HG03095 (cell line): Measurements from ENCODE around the gene IGF2.
"Not testable (repeated sequence)": the region's sequence is repeated elsewhere in the genome, so short reads cannot be mapped to it uniquely, and the experiment has no call there.

ENCODE experiments used
- ATAC-seq: cut with Tn5 transposase; IDR thresholded peaks from one replicate; pipeline ENCODE4 v1.9.1; 2021; ENCODE audit warnings: moderate library complexity; ENCODE audit not compliant: unreplicated experiment

The IGF2 gene, protein sequence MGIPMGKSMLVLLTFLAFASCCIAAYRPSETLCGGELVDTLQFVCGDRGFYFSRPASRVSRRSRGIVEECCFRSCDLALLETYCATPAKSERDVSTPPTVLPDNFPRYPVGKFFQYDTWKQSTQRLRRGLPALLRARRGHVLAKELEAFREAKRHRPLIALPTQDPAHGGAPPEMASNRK

DNA sequence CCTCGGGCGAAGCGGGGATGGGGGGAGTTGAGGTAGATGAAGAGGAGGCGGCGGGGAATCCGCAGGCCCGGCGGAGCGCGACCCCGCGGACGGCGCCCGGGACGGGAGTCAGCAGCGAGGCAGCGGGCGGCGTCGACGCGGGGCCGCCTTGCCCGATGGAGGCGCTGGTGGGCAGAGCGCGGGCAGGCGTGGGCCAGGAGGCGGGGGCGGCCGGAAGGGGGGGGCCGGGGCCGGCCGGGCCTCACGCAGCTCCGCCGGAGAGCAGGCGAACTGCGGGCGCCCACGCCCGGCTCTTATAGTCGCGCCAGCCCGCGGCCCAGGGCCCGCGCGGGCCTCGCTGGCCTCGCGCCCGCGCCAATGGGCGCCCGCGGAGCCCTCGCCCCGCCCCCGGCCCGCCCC is at the start of gene IGF2:
TSS of gene IGF2 (minus strand) at position 267 of the 399 bp plus-strand sequence. CDS start 3,866 bp downstream, outside the sequence.
- no peak for ATAC-seq

DNA sequence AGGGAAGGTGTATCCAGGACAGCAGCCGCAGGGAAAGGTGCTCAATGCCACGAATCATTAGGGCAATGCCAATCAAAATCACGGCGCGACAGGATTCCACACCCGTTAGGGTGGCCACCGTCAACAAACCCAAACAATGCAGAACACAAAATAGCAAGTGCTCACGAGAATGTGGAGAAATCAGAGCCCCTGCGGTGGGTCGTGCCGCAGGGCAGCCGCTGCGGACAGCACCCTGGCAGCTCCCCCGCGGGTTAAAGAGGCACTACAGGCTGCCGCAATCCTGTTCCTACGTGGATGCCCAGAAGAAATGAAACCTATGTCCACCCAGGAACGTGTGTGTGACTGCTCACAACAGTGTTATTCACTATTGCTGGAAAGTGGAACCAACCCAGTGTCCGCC is 49.6 kb upstream of the IGF2 start:
- ATAC-seq, result no peak

DNA sequence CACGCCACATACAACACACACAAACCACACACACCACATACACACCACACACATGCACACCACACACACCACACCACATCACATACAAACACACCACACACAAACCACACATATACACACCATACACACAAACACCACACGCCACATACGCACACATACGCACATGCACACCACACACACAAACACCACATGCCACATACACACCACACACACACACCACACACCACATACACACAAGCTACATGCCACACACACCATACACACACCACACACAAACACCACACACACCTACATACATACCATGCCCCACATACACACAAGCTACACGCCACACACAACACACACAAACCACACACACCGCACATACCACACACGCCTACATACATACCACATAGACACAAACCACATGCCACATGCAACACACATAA is 48.1 kb upstream of the IGF2 start:
- no peak for ATAC-seq

DNA sequence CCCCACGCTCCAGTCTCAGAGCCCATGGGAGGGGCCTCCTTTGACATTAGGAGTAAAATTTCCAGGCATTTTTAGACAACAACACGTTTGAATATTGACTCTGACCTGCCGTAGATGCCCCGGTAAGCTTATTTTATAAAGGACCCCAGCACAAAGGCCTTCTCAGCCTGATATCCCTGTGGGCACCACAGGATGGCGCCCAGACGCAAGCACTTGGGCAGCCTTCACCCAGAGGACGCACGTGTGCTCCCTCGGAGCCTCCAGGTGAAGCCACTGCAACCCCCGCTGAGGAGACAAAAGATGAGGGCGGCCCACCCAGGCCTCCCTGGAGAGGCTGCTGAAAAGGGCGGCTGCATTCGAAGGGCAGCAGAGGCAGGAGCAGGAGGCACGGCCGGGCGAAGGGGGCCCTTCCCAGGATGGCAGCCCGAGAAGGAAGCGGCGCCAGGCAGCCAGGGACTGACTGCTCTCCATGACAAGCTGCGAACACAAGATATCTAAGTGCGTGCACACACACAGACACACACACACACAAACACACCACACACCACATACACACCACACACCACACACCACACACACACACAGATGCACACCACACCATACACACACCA is 47.6 kb upstream of the IGF2 start:
- ATAC-seq, result no peak

DNA sequence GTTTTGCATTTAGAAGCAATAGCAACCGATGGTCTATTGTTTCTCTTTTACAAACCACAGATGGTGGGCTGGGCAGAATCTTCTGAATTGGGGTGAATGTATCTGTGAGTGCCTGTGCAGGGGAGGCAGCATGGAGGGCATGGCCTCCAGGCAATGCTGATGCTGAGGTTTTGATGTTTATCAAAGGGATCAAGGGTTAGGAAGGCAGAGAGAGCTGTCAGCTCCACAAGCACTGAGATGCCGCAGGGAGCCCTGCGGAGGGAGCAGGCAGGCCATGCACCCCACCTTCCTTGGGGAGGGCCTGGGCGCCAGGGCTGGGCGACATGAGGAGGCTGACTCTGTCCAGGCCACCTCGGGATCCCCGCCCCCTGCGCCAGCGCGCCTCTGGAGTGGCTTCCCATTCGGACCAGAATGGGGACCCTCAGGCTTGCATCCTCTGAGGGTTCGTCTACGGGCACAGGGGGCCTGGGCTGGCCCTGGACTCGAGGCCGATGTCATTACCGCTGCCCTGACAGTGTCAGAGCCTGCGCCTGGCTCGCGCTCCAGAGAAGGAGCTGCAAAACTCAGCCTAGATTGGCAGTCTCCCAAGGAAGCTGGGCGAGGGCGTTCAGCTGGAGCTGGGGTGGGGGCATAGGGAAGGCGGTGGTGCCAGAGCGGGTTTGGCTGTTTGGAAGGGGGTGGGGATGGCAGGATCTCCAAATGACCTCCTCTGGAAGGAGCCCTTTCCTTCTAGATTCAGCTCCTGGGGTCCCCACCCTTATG is 46.3 kb upstream of the IGF2 start:
- no peak for ATAC-seq

DNA sequence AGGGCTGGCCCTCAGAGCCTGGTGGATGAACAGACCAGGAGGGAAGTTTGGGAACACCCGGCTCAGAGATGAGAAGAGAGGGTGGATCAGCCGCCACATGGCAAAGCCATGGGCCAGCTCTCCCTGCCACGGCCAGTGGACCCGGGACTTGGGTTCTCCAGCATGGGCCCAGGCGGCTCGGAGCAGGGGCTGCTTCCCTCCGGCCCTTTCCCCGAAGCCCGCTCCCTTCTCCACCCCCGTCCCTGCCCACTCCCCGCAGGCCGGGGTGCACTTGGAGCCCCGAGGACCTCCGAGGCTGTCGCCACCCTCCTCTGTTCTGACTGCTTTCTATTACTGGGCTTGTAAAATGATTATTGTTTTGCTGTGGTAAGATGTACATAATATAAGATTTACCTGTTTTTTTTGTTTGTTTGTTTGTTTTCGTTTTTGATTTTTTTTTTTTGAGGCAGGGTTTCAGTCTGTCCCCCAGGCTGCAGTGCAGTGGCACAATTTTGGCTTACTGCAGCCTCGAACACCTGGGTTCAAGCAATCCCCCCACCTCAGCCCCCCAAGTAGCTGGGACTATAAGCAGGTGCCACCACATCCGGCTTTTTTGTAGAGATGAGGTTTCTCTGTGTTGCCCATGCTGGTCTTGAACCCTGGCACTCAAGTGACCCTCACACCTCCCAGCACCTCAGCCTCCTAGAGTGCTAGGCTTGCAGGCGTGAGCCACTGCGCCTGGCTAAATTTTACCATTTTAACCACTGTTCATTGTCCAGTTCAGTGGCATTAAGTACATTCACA is 43.7 kb upstream of the IGF2 start:
- ATAC-seq, result no peak

DNA sequence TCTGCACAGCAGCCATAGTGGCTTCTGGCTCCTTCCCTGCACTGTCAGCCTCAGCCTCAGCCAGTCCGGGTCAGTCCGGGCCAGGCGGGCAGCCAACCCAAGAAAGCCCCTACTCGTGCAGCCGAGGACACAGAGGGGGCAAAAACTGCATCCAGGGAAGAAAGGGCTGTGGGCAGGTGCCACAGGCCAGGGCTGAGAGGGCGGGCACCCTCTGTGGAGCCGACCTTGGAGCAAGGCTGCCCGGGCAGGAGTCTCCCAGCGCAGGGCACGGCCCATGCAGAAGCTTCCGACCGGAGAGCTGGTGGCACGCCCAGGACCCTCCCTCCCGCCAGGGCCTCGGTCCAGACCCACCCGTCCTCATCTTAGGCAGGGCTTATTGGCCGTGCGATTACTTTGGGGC is 42.9 kb upstream of the IGF2 start:
- ATAC-seq, result no peak

DNA sequence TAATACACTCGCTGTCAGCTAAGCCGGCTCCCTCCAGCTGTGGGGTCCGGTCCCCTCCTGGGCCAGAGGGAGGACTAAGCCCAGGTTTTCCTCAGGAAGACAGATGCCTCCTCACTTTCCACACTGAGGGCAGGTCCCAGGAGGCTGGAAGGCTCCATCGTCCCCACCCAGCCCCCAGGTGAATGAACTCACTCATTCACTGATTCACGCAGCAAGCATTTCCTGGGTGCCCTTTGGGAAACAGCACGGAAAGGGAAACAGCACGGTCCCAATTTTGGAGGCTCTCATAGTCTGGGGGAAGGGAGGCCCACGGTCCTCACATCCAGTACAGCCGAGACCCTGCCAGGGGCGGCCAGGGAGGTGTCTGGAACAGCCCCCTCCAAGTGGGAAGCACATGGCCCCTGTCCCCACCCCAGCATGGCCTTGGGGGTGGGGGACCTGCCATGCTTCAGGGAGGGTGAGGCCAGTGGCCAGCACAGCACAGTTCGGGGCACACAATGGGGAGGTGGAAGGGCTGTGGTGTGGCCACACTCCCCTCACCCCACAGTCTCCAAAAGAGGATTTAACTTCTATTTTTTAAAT is 41.7 kb upstream of the IGF2 start:
- no peak for ATAC-seq

DNA sequence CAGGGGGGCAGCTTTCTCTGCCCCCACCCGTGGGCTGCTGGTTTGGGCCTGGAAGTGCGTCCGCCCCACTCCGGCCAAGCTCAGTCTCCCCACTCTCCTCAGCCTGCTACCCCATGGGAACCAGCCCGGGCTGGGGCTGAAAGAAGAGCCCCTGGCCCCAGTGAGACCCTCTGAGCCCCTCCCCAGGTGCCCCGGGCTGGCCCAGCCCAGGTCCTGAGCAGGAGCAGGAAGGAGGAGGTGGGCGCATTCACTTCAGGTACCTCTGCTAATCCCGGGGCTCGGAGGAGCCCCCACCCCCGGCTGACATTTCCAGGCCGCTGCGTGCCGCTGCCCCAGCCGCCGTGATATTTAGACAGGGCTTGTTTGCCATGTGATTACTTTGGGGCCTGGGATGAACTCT is 41.2 kb upstream of the IGF2 start:
- no peak for ATAC-seq

DNA sequence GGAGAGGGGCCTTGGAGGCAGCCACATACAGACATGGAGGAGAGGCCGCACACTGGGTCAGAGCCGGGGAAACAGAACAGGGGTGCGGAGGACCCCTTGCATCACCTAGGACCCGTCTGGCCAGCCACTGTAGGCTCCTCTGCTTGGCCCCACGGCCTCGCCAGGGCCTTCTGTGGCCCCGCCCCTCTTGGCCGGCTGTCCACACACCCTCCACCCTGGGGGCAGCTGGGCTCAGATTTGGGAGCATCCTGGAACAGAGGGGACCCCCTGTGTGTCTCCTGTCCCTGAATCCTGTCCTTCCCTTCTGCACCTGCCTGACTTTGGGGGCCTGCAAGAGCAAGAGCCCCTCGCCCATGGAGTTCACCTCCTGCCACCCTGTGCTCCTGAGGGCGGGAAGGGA is 40.3 kb upstream of the IGF2 start:
- no peak for ATAC-seq

DNA sequence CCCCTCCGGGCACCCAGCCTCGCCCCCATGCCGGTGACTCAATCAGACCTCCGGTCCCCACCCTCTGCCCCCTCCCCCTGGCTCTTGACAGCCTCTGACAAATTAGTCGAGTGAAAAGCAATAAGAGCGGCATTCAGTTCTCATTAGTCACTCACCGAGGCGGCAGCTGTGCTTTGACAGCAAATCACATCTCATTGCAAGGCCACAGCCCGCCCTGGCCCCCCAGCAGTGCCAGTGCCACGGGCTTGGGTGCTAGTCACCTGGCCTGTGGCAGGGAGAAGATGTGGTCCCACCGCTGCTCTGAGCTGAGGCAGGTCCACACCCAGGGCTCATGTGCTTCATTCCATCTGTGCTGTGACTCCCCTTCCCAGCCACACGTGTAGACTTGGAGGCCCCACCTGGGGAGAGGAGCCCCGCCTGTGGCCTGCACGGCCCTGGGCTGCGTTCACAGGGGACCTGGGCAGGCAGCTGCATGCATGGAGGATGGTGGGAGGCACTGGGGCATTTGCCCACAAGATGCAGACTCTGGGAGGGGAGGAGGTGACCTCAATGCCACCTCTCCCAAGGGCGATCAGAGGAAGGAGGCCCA is 39.8 kb upstream of the IGF2 start:
- ATAC-seq, result no peak

DNA sequence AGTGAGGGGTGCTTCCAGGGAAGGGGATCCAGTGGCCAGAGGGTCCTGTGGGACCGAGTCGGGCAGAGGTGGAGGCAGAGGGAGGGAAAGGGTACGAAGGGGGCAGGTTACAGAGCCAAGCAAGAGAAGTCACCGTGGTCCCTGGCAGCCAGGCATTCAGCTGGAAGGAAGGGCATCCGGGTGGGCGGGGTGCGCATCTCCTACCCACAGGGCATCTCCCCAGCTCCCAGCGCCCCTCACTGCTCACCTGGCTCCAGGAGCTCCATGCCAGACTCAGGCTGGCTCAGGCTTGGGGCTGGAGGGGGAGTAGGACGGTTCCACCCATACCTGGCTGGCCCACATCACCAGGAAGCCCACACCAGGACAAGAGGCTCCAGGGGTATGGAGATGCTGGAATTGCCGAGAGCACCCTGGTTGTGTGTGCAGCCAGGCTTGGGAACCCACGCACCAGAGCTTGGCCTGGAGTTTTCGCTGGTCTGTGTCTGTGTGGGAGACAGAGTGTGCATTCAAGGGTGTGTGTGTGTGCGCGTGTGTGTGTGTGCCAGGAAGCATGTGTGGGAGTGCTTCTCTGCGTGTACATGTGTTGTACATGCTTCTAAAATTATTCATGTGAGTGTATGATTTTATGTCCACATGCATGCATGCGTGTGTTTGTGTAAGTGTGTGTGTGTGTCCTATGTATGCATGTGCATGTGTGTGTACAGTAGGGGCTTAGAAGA is 39.0 kb upstream of the IGF2 start:
- not testable (repeated sequence) for ATAC-seq

DNA sequence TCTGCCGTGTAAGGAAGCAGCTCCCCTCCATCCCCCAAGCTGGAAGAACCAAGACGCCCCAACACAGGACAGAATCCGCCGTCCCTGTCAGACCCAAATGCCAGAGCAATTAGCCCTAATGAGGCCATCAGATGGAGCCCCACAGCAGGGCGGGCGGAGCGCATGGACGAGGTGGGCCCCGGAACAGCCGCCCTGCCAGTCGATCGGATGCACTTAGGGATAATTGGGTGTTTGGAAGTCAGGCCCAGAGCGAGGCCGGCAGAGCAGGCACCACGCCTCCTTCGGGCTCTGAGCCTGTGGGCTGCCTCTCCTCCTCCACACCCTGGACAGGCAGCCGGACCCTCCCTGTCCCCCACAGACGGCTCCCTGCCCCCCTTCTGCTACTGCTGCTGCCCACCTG is 37.9 kb upstream of the IGF2 start:
- no peak for ATAC-seq

DNA sequence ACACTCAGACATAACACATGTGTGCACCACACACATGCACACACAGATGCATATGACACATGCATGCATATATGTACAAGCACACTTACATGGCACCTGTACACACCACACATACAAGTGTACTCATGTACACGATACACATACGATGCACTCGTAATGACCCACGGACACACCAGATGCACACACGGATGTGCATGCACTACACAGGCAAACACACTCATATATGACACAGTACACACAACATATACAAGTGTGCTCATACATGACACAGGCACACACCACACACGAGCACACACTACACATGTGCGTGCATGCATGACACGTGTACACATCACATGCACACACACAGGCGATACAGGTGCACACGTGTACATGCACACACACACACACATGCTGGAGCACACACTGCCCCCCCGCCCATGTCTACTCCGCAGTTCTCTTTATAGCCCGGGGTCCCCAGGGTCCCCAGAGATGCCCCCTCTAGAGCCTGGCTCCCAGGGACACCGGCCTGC is 37.3 kb upstream of the IGF2 start:
- ATAC-seq, result no peak

DNA sequence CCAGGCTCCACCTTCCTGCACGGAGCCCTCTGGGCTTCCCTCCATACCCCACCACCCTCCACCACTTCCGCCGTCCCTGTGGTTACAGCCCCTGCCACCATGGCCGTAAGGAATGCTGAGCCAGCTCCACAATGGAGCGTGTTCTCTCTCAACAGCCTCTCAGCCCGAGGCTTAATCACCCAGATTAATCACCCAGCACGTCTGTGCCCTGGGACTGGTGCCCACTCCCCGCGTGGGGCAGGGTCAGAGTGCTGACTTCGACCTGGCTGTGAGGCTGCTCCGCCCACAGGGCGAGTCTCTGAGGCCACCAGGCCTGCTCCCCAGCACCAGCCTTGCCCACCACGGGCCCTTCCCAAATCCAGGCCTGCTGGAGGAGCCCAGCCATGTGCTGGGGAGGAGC is 36.5 kb upstream of the IGF2 start:
- no peak for ATAC-seq

DNA sequence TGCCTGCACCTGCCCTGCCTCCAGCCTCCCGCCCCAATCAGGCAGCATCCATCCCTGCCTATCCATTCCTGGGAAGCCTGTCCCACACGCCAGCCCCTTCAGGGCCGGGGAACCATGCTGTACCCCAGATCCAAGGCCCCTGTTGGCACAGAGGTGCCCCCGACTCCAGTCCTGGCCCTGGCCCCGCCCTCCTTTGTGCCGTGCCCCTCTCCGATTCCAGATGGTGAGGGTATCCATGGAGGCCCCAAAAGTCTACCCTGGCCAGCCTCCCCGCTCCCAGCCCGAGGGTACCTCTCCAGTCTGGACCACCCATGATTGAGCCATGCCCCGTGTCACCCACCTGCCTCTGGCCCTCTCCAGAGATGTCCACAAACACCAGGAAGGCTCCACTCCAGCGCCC is 35.2 kb upstream of the IGF2 start:
- no peak for ATAC-seq

DNA sequence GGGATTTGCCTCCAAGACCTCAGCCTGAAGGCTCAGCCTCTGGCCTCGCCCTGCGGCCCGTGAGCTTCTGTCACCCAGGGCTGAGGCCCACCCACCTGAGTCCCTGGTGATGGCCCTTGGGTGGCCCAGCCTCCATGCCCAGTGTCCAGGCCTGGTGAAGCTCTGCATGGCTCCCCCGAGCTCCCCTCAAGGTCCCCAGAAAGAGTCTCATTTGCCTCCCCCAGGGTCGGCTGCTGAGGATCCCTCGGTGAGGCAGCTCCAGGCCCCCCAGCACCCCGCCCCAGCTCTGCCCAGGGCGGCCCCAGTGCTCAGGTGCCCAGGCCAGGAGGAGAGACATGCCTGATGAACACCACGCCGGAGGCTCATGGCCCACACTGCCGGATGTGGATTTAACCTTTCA is 34.6 kb upstream of the IGF2 start:
- no peak for ATAC-seq

DNA sequence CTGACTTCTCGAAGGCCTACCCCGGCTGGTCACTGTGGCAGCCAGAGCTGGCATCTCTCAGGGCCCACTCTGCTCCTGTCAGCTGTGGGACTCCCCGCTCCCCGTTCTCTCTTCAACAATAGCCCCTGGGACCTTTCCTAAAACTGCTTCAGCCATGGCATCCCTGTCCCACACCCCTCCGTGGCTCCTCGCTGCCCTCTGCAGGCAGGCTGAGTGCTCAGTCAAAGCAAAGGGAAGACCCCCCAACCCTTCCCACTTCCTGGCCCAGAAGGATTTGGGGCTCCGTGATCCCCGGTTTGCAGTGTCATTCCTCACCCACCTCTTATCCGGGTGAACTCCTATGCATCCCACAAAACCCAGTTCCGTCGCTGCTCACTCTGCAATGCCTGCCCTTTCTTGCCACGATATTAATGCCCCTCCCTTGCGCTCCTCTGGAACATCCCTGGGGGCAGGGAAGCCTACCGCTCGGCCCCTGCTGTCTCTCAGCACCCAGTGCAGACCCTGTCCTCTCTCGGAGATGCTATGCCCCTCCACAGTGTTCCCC is 34.0 kb upstream of the IGF2 start:
- ATAC-seq, result no peak

DNA sequence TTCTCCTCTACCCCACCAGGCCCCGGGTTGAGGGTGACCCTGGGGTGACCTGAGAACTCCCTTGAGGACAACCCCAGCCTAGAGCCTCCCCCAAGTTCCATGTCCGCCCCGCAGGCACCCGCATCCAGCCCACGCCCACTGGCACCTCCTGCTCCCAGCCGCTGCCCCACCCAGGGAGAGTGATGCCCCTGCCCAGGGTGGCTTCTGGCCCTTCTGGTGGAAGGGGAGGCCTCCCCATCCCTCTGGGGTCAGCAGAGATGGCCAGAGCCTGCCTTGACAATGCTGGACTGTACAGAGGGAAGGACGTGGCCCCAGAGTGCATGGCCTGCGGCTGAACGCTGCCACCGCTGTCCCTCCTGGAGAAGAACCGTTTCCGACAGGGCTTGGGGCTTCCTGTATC is 33.5 kb upstream of the IGF2 start:
- ATAC-seq, result no peak

DNA sequence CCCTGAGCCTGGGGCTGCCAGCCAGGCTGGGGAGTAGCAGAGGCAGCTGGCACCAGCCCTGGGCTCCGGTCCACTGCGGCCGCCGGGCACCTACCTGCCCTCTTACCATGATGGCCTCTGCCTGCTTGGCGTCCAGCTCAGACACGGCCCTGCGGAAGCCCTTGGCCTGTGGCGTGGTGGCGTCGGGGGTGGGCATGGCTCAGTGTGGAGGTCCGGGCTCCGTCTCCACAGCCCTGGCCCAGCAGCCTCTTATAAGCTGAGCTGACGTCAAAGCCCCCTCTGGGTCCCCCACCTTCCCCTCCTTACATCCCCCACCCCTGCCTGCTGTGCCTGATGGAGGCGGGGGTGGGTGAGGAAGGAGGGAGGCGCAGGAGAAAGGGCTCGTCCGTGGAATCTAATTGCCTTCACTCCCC is 32.4 kb upstream of the IGF2 start, which contains the start of gene TH:
TSS of gene TH (minus strand) at position 225 of the 413 bp plus-strand sequence. CDS start at position 196, 29 bp downstream.
- ATAC-seq, result no peak
